Heart right ventricle (tissue), 16 donors: Measurements from ENCODE around the gene CCNB1. TPM values are rescaled to one million over a fixed set of nuclear protein-coding genes. Genes with fewer than 3 reads are reported as not detected.

Experiments used
- ATAC-seq, 8 donors: fragments of 200-7000 bp; cut with Tn5 transposase; one replicate each; pipeline ENCODE4 v1.9.1; 2020; ENCODE audit warnings: mild to moderate bottlenecking in 8 of 8, moderate library complexity in 8 of 8, moderate number of reproducible peaks in 1 of 8
- DNase-seq, 2 donors: peaks; one replicate each; pipeline ENCODE4 v3.0.0-alpha.2; 2020
- H3K27ac ChIP-seq, 10 donors: fragments of 200-600 bp; sonication (generic) in 2 of 10; one replicate each; pipeline versions ENCODE4 v1.5.0 to v1.8.0; 2020 to 2022; ENCODE audit warnings: mild to moderate bottlenecking in 3 of 10
- H3K27me3 ChIP-seq, 7 donors: fragments of 200-600 bp; one replicate each; pipeline ENCODE4 v1.8.0; 2021 to 2022; ENCODE audit warnings: mild to moderate bottlenecking in 2 of 7
- H3K36me3 ChIP-seq, 9 donors: fragments of 200-600 bp; sonication (generic) in 1 of 9; one replicate each; pipeline versions ENCODE4 v1.5.0 to v1.8.0; 2020 to 2022; ENCODE audit warnings: mild to moderate bottlenecking in 2 of 9
- H3K4me1 ChIP-seq, 9 donors: fragments of 200-600 bp; sonication (generic) in 1 of 9; one replicate each; pipeline versions ENCODE4 v1.5.0 to v1.8.0; 2020 to 2022; ENCODE audit warnings: mild to moderate bottlenecking in 4 of 9
- H3K4me3 ChIP-seq, 10 donors: fragments of 200-600 bp; sonication (generic) in 2 of 10; one replicate each; pipeline versions ENCODE4 v1.5.0 to v1.8.0; 2020 to 2022; ENCODE audit warnings: mild to moderate bottlenecking in 7 of 10, moderate library complexity in 2 of 10
- H3K9me3 ChIP-seq, 11 donors: fragments of 200-600 bp in 10 of 11; sonication (generic) in 2 of 11; one replicate each; pipeline versions ENCODE4 v1.5.0 to v1.8.0; 2013 to 2022; ENCODE audit warnings: mild to moderate bottlenecking in 2 of 11, control low read depth in 1 of 11, moderate library complexity in 1 of 11
- WGBS, 2 donors: extraction: QIAGEN DNeasy Blood & Tissue Kit; methylation state at CpG; one replicate each; pipeline ENCODE4 v1.1.7; 2013; ENCODE audit warnings: inconsistent platforms in 1 of 2; 5-methylcytosine and 5-hydroxymethylcytosine counted together
- intact Hi-C, 10 donors: fragments of 100-400 bp; cut with DNase I; formaldehyde crosslinking; loops; one replicate each; pipeline versions ENCODE4 v1.11.1 to v1.14.2; 2022
- polyA plus RNA-seq, 2 donors: library from polyadenylated mRNA; stranded (reverse); fragments of 200-250 nt; gene quantifications; one replicate each; pipeline ENCODE4 v1.2.3, GENCODE V29; 2013
- total RNA-seq, 10 donors: library from RNA; stranded (reverse); fragmentation: NEBNext Ultra II Directional in 3 of 10; extraction: Animal tissue kit (Norgen Biotek cat#: 25700) in 3 of 10; gene quantifications; one replicate each; pipeline versions ENCODE4 v1.2.1 to v1.2.4, GENCODE V29; 2021 to 2023
- TF ChIP-seq, protein P1 (sequence below), 9 donors: fragments of 200-600 bp; sonication (generic) in 2 of 9; IDR thresholded peaks; one replicate each; pipeline versions ENCODE4 v1.5.0 to v1.8.0; 2021 to 2022; ENCODE audit warnings: antibody characterized with exemption in 9 of 9, mild to moderate bottlenecking in 5 of 9, moderate library complexity in 1 of 9
- donor health status: Arrhythmogenic right ventricular cardiomyopathy.
- donor health status: ischemic (EF 13 %, LVEDD 7.1; RV severe dilation, severe dysfunction).
- donor health status: healthy with polysubstance abuse.
- donor health status: DM: no; HTN: yes; CAD: no.
- donor health status: DM: no; HTN: no; CAD: no.
- donor health status: ischemic (EF 25% LVEDD 6.9; RV normal size, moderate dysfunction).
- donor health status: ischemic (EF 25% LVEDD 5.7; RV mildly dilated, moderate dysfunction).
- donor health status: healthy.
- donor health status: DM: yes; HTN: yes; CAD: no.
- donor health status: Ischemic cardiomyopathy.
- donor health status: ischemic (EF 35%, LVEDD 5.7; RV mildly dilated, moderate dysfunction).
- donor health status: nonischemic (EF 11% LVEDD 7.7; RV severe dilation, severe dysfunction).
- donor health status: DM: yes; HTN: yes; CAD: no.
- donor health status: PGD.
- donor health status: ischemic (EF 29% LVEDD 5.4; RV normal size, mild dysfunction).
- donor health status: nonischemic (EF 23%, LVEDD 6.1; RV moderate dilation, normal function).

The CCNB1 gene
- total and polyA plus RNA-seq, 12 donors = 1.7 to 17.6 (median 3.2) TPM

DNA sequence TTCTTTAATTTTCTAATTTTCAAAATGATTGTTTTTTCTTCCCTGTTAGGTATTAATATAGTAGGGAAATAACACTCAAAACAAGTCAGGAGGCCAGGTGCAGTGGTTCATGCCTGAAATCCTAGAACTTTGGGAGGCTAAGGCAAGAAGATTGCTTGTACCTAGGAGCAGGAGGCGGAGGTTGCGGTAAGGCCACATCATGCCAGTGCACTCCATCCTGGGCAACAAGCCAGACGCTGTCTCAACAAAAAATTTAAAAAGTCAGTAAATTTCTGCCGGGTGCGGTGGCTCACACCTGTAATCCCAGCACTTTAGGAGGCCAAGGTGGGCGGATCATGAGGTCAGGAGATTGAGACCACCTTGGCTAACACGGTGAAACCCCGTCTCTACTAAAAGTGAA, 57.6 kb downstream of the CCNB1 start:
- intact Hi-C loops = no loop called here

DNA sequence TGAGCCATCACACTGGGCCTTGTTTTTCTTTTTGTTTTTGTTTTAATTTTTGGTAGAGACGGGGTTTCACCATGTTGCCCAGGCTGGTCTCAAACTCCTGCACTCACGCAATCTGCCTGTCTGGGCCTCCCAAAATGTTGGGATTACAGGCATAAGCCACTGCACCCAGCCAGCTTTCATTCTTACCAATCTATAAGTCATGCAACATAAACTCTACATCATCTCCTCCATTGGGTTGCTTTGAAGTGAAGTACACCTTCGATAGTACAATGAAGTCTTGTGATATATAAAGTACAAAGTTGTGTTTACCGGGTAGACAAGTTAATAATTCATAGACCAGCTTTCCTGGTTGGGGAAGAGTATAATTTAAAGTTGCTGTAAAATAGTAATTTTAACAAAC, 58.9 kb downstream of the CCNB1 start:
- H3K27me3 ChIP-seq = no peaks in the 10 kb centered on the region
- intact Hi-C loops = no loop called here
- DNase-seq (no peak), ATAC-seq (no peak)
- TF ChIP-seq, protein P1, sequence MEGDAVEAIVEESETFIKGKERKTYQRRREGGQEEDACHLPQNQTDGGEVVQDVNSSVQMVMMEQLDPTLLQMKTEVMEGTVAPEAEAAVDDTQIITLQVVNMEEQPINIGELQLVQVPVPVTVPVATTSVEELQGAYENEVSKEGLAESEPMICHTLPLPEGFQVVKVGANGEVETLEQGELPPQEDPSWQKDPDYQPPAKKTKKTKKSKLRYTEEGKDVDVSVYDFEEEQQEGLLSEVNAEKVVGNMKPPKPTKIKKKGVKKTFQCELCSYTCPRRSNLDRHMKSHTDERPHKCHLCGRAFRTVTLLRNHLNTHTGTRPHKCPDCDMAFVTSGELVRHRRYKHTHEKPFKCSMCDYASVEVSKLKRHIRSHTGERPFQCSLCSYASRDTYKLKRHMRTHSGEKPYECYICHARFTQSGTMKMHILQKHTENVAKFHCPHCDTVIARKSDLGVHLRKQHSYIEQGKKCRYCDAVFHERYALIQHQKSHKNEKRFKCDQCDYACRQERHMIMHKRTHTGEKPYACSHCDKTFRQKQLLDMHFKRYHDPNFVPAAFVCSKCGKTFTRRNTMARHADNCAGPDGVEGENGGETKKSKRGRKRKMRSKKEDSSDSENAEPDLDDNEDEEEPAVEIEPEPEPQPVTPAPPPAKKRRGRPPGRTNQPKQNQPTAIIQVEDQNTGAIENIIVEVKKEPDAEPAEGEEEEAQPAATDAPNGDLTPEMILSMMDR (IDR thresholded peaks at IDR 0.05) = no peak
- H3K27ac ChIP-seq = no peak overlapping the region
- peaks cover 0 to 65% (median 19%) of the 10 kb centered on the region in 9 donors for H3K36me3 ChIP-seq
- WGBS, 2 donors = 97% methylated on average over 4 of the region's 4 CpGs
- no peak overlapping the region for H3K4me3 ChIP-seq
- H3K4me1 ChIP-seq = peaks cover 0 to 14% (median 0%) of the 10 kb centered on the region in 9 donors
- H3K9me3 ChIP-seq = no peaks in the 10 kb centered on the region

More for the DNA sequence above, 57.6 kb downstream of the CCNB1 start:
- TF ChIP-seq, protein P1 (IDR thresholded peaks at IDR 0.05) = no peak
- ATAC-seq (no peak), DNase-seq (no peak)
- peaks cover 0 to 52% (median 15%) of the 10 kb centered on the region in 9 donors for H3K36me3 ChIP-seq
- no peak overlapping the region for H3K27ac ChIP-seq
- H3K4me3 ChIP-seq = no peak overlapping the region
- H3K9me3 ChIP-seq = no peaks in the 10 kb centered on the region
- H3K4me1 ChIP-seq = peaks cover 0 to 24% (median 4%) of the 10 kb centered on the region in 9 donors
- WGBS, 2 donors = 94 to 95% methylated on average over 8 of the region's 8 CpGs
- H3K27me3 ChIP-seq = no peaks in the 10 kb centered on the region

Other genes with a start within 250 kb of the CCNB1 start
- gene SLC30A5, start 73.1 kb upstream of the CCNB1 start, total RNA-seq = 10 to 100 TPM; 25.7 to 36.7 (median 32.1) TPM
- 10 to 100 TPM; 17.9 to 24.9 TPM for gene SLC30A5, start 73.1 kb upstream of the CCNB1 start, polyA plus RNA-seq
- gene CENPH, start 22.4 kb downstream of the CCNB1 start, total RNA-seq = 1 to 10 TPM; 2.4 to 5.1 (median 3.4) TPM
- 1 to 10 TPM; 1.9 to 2.7 TPM for gene CENPH, start 22.4 kb downstream of the CCNB1 start, polyA plus RNA-seq
- 10 to 100 TPM; 10.5 to 17.9 (median 13.7) TPM for gene CDK7, start 67.7 kb downstream of the CCNB1 start, total RNA-seq
- gene CDK7, start 67.7 kb downstream of the CCNB1 start, polyA plus RNA-seq = 10 to 100 TPM; 15.1 to 16.6 TPM
- gene CCDC125, start 165.7 kb downstream of the CCNB1 start, total RNA-seq = 1 to 10 TPM; 2.2 to 5.5 (median 4.2) TPM
- 1 to 10 TPM; 1.3 to 2.0 TPM for gene CCDC125, start 165.7 kb downstream of the CCNB1 start, polyA plus RNA-seq
- 10 to 100 TPM; 20.8 to 53.2 (median 28.7) TPM for gene AK6, start 202.4 kb downstream of the CCNB1 start, total RNA-seq
- 10 to 100 TPM; 40.9 to 65.6 TPM for gene AK6, start 202.4 kb downstream of the CCNB1 start, polyA plus RNA-seq
- gene TAF9, start 202.4 kb downstream of the CCNB1 start, total RNA-seq = 10 to 100 TPM; 36.8 to 51.5 (median 44.5) TPM
- 10 to 100 TPM; 35.8 to 62.2 TPM for gene TAF9, start 202.4 kb downstream of the CCNB1 start, polyA plus RNA-seq
- 10 to 100 TPM; 17.5 to 23.5 (median 19.9) TPM for gene RAD17, start 202.7 kb downstream of the CCNB1 start, total RNA-seq
- 10 to 100 TPM in 1 of 2 donors, 1 to 10 TPM in 1; 9.0 to 10.9 TPM for gene RAD17, start 202.7 kb downstream of the CCNB1 start, polyA plus RNA-seq
- 1 to 10 TPM in 9 of 10 donors, under 1 TPM in 1; 0.80 to 2.1 (median 1.5) TPM for gene MARVELD2, start 248.0 kb downstream of the CCNB1 start, total RNA-seq
- under 1 TPM; 0.22 to 0.25 TPM for gene MARVELD2, start 248.0 kb downstream of the CCNB1 start, polyA plus RNA-seq